Right hindlimb (tissue), 1 donor: Measurements from ENCODE around the gene HLCS.
A peak's percentile ranks its signal among the peaks of the same experiment; 100 is the strongest.
"Not testable (repeated sequence)": the region's sequence is repeated elsewhere in the genome, so short reads cannot be mapped to it uniquely, and the experiment has no call there.

Source experiments
- DNase-seq: peaks from one replicate; pipeline ENCODE4 v3.0.0-alpha.2; 2018

HLCS gene

DNA sequence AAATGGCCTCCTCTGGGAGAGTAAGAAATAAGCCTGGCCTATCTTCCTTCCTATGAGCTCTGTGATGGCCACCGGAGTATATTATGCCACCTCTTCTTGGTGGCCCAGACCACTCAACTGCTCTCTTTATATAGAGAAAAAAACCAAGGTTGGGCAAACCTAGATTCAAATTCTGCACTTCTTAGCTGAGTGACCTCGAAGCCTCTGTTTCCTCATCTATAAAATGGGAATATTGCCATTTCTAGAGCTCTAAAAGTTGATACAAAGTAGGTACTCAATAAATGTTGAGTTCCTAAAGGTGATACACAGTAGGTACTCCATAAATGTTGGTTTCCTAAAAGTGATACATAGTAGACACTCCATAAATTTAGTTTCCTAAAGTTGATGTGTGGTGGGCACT is 120.7 kb downstream of the HLCS start:
- no peak for DNase-seq

DNA sequence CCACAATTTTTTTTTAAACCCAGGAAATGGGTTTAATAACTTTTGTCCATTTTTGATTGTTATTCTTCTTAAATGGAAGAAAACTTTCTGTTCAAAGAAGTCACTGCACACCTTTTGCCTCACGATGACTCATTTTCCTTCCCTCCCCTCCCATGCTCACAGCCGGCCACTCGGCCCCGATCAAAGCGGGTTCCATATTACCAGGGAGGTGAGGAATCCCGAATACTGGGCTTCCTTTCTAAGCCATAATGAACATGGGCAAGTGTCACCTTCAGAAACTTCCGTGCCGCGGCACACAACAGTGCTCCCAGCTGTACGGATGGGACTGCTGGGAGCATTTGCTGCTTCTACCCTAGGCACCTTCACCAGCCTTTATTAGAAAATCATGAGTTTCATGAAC is 121.4 kb downstream of the HLCS start:
- DNase-seq: no peak

DNA sequence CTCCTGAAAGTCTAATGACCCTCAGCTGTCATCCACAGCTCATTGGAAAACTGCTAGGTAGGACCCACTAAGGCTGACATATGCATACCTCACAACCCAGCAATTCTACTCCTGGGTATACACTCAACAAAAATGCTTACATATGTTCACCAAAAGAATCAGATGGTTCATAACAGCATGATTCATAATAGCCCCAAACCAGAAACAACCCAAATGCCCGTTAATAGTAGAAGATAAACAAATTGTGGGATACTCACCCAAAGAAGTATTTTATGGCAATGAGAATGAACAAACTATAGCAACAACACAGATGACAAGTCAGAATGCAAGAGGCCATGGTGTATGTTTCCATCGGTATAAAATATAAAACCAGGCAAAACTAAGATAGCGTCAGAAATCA is 124.6 kb downstream of the HLCS start:
- no peak for DNase-seq

DNA sequence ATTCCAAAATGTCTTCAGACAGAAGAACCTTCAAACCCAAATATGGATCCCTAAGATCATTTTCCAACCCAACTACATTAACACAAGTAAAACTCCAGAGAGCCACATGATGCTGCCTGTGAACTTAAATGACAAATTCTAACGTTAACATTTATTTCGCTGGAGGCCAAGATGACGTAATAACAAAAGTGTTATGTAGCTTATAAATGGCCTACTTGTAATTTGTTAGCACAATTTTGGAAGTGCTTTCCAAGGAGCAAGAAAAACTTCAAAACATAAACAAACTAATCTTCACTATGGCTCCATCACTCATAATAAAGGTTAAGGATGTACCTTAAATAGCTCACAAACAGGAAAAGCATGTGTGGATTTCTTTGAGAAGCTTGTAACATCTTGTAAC is 126.7 kb downstream of the HLCS start:
- no peak for DNase-seq

DNA sequence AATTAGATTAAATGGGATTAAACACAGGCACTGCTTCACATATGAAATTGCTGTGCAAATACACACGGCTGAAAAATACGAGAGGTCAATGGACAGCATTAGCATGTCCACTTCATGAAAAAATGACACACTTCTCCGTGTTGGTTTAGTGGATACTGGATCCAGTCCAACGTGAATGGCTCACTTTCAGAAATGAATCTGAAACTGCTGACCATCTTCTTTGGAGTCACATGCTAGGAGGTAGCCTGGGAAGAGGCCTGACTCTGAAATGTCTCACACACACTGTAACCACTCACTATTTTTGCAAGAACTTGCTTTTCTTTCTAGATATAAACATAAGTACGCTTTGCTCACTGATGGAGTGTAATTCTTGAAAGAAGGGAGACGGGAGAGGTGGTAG is 127.3 kb downstream of the HLCS start:
- DNase-seq: no peak

DNA sequence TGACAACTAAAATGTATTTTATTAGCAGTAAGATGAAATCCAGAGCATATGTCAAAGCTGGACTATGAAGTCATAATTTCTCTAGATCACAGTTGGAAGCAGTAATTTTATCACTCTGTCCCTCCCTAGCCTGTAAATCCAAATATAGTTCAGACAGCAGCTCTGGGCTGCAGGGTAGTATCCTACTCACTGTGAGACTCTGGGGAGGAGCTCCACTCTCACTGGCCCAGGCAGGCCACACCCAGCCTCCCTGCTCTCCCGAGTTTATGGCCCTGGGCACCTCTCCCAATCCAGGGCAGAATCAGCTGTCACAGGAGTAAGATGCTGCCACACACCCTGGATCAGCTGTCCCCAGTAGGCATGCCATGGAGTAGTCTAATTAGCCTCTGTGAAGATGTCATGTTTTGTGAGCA is 131.1 kb downstream of the HLCS start:
- DNase-seq: peak; percentile 79

DNA sequence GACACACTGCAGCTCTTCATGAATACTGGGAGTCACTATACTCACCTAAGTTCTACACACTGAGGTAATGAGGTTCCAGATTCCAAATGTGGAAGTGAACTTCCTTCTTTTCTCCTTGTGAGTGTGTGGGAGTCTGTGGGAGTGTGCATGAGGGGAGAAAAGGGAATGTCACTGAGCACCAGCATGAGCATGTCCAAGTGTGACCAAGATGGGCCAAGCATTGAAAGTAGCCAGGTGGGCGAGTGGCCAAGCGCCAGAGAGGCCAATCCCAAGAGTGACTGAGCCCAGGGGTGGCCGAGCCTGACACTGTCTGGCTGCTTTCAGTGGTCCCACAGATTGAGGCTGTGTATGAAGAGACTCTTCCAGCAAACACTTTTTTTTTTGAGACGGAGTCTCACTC is 132.3 kb downstream of the HLCS start:
- DNase-seq: no peak

DNA sequence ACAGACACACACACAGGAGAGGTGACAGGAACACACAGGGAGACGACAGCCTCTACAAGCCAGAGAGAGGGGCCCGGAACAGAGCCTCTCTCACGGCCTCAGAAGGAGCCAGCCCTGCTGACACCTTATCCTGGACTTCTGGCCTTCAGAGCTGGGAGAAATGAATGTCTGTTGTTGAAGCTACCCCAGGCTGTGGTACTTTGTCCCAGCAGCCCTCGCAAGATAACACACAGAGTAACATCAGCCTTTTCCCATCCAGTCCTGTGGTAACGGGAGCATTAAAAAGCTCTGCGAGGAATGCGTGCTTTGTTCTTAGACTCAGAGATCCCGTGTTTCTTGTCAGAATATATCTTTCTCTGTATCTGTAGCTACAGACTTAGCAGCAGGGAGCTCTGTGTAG is 136.4 kb downstream of the HLCS start:
- DNase-seq: no peak

DNA sequence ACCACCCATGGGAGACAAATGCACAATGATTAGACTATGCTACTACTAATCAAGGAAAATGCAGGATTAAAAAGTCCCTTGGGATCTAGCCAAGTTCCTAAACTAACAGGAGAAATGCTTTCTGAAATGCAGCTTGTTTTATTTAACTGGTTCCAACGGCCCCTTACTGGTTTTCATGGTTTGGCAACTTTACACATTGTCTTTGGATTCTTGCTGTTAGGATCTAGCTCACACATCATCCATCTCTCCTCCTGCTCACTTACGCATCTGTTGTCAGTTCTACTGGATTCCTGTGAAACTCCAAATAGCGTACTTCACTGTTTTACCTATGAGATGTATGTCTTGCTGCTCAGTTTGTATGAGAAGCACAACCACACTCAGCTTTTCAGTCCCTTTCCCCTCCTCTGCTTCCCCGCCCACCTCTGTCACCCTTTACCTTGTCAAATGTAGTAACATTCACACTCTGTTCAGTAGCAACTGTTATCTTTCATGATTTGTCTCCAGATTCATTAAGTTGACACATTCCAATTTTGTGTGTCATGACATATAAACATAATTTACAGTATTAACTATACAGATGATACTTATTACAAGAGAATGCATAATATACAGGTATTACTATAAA is 137.5 kb downstream of the HLCS start:
- no peak for DNase-seq

DNA sequence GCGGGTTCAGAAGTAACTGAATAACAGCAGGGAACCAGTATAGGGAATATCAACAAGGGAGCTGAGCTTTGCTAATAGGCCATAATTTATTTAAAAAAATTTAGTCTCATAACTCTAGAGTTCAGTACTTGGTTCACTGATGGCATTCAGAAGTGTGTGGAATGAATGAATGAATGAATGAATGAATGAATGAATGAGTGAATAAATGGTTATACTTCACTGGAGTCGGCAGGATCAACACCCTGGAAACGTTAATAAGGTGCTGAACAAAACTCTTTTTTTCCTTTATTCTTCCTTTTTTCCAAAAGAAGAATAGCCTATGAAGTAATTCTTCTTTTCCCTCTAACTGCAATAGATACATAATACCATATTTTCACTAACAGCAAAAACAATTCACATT is 138.3 kb downstream of the HLCS start:
- DNase-seq: no peak

DNA sequence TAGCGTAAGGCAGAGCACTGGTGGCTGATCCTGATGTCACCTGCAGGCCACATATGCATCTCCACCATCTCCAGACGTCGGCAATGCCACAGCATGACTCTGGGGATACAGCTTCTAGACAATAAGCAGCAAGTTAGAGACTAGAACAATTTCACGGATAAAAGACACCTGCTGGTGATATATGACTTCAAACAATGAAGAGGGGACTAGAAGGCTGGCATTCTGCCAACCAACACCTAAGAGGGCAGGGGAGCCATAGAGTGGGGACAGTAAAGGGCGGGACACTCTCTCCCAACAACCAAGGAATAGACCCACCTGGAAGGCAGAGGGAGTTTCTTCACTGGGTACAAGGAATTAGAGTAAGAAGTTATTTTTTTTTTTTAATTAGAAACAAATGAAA is 140.8 kb downstream of the HLCS start:
- DNase-seq: no peak

DNA sequence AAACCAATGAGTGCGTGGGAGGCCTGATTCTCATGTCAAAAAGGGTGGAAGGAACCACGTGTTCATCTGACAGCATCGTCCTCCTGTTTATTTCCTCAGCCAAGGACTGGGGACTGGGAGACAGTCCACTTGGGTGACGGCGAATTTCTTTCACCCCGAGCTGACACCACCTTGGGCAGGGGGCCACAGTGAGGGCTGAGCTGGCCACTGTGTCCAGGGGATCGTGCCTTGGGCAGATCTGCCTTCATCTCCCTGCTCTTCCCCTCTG is 145.5 kb downstream of the HLCS start:
- DNase-seq: no peak

DNA sequence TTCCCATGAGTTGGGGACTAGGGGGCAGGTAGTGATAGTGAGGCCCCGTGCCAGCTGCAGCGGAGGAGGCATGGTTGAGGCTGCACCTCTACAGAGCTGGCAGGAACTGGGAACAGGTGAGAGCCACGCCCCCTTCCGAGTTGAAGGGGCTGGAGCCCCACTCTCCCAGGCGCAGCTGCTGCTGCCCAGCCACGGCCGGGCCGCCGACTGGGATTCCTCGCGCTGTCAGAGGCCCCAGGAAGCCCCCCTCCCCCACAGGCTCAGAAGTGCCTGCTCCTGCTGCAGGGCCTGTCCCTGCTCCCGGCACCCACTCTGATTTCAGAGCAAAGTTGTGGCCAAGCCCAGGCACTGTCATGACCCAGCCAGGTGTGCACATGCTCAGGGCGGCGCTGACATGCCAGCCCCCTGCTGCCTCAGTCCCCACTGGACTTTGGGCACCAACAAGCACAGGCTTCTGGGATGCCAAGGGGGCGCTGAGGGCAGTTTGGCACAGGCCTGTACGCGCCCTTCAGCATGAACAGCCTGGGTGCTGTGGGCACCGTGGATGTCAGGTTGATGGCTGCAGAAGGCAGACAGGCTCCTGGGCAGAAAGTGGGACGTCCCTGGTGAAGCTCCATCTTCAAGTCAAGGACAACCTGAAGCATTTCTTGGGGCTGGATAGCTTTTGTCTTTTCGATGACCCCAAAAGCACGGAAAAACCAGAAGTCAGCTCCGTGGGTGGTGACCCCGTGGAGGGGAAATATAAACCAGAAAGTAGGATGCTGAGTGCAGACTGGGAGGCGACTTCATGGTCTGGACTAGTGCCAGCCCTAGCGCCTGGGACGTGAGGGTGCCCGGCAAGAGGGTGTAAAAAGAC is 146.1 kb downstream of the HLCS start:
- peak; percentile 49 for DNase-seq

DNA sequence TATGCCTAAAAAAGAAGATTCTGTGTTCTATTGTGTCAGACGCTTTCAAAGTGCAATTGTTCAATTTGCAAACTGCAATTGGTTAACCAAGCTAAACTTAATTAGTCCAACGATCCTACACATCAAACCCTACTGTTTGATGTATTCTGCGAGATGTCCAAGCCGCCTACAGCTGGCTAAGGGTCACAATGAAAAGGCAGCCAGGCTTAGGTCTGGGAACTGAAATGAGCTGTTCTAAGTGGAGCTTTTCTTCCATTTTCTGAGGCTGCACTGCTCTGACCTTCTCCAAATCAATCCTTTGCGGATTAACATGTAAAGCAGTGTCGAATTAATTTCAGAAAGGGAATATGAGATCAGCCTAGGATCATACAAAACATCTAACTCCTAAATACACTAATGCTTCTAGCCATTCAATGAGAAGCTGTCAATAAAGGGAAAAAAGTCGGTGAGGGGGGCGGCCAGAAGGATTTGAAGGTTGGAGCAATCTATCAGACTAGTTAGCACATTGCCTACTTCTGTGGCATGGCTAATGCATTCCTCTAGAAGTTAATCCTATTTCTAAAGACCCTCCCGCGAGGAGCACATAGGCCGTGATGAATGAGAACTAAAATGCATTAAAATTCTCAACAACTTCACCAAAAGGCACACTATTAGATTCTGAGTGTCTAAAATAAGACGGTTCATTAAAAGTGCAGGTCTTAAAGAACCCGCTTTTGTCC is 148.6 kb downstream of the HLCS start:
- DNase-seq: no peak

DNA sequence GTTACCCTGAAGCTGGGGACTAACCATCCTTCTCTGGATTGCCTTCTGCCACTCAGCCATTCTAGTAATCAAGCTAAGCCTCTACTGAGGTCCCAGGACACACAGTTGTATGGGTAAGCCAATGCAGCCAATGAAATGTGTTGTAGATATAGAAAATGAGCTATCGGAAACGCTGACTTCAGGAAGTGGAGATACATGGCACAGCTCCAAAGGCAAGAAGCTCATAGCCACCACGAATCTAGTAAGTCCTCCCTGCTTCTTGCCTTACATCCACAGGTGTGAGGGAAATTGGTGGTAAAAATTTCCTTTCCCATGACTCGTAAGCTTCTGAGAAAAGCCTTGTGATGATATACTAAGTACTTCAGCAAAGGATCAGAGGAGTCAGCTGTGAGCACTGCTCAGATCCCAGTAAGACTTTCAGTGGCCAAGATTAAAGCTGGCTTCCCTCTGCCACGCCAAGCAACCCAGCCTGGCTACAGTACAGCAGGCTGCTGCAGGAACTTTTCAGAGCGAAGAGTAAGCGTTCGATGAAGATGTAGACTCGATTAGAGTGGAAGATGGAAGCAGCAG is 149.8 kb downstream of the HLCS start:
- DNase-seq: no peak

DNA sequence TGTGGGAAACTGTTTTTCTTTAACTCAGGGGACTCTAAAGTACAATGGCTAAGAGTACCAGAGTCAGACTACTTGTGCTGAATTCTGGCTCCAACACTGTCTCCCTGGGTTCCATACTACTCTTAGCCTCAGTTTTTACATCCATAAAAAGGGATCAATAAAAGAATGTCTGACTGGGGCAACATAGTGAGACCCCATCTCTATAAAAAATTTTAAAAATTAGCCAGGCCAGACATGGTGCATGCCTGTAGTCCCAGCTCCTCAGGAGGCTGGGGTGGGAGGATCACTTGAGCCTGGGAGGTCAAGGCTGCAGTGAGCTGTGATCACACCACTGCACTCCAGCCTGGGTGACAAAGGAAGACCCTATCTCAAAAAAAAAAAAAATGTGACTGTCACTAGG is 150.4 kb downstream of the HLCS start:
- not testable (repeated sequence) for DNase-seq

DNA sequence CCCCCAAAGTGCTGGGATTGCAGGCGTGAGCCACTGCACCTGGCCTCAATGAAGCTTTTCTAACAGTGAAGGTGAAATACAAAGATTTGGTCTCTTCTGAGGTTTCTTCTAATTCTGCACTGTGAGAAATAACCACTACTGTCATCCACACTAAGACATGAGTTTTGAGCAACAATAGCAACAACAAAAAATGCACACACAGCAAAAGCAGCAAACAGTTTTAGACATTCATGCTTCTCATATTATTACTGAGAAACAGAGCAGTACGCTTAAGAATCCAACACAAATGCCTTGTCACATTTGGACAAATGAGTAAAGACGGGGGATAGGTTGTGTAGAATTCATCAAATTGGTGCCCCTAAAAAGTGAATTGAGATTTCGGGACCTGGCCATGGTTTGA is 151.2 kb downstream of the HLCS start:
- DNase-seq: no peak

DNA sequence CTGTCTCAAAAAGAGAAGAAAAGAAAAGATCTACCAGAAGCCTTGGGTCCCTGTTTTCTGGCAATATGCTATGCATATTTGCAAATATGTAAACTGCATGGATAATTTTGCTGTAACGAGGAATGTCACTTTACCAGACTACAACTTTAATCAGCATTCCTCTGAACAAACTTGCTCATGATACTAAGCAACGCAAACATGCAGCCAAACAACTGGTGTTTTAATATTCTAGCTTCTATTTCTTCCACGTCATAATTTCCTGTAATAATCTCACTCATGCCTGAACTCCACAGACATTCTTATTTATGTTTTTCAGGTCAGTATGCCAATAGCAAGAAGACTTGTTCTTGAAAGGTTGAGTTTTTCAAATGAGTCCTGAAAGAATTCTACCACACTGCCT is 153.4 kb downstream of the HLCS start:
- no peak for DNase-seq

DNA sequence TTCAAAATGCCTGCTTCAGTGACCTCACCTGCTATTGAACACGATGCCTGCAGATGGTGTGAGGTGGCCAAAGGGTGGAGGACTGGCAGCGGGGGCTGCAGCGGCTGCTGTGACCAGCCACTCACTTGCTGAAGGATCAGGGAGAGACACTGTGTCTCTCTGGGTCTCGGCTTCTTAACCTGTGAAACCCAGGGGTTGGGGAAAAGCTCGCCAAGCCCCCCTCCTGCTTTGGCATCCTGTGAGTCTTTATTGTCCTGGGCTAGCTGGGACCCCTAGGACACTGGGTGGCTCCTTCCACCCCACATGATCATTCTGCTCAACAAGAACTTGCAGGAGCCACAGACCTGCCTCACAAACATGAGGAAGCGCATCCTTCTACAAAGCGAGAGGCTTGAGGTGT is 154.7 kb downstream of the HLCS start:
- no peak for DNase-seq

DNA sequence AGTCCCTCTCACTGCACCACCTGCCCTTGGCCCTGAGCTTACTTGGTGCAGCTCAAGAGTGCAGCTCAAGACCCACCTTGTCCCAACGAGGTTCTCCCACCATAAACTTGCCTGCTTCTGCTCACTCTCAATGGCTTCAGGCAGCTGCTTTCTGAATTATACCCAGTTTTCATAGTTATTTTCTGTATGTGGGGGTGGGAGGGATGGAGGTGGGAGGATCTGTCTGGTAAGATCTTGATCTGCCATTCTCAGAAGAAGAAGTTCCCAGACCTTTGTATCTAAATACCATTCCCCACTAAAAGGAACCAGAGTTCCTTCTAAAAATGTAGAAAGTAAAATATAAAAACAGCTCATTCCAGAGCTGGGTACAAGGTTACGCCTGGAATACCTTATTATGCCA is 156.0 kb downstream of the HLCS start:
- DNase-seq: no peak

DNA sequence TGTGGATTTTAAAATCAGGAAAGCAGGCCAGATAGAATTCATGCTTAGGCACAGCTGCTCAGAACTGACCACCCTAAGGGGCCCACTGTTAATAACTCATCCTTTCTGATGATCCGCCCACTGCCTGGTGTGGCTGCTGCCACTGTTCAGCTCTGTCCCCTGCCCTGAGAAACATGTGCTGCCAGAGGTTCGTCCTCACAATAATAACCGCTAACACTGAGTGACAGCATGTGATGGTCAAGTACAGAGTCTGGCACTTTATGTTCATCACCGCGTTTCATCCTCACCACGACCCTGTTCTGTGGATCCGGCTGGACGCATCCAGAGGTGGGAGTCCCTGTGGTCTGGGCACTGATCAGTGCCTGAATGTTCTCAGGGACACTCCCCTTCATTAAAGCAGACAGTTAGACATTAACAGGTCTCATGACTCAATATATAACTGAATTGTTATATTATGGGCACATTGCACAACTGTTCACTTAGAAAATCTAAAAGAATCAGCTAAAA is 159.0 kb downstream of the HLCS start:
- no peak for DNase-seq

DNA sequence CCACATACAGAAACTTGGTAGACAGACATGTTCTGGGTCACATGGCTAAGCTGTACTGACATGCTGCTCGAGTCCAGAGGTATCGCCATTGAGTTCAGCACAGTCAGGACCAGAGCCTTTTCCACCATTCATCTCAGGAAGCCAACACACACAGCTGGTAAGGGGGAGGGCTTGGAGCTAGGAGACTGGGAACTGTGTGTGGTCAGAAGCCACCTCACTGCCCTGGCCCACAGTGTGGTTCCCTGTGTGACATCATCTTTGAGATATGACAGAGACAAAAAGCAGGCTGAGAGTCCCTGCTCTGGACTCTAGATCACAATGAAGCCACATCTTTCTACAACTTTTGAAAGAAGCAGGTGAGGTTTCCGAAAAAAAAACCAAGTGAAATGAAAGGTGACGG is 160.4 kb downstream of the HLCS start:
- no peak for DNase-seq

DNA sequence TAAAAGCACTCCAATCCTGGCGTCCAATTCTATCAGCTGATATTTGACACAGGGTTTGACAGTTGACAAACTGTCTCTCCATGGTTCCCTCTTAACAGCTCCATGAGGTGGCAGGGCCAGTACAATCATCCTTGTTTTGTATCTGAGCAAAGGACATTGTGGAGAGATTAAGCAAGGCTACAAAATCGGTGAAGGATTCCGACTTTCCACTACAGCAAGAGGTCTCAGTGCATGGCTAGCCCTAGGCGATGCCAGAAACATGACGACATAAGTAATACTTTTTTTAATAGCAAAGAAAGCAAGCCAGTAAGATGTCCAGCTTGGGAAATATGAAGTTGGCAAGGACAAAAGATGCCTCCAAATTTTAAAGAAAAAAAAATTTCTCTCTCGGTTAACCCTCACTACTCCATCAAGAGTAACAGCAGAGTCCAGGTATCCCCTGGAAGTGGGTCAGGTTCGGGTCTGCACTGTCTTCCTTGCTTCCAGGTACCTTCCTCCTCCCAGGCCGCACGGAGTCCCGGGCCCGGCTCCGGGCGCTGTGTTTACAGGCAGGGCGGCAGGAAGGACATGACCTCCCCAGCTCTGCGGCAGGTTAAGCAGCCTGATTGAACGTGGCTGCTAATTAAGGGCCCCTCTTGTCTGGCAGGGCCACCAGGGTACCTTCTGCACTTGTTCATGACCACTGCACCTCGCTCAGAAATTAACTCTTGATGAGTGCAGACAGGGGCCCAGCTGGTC is 161.4 kb downstream of the HLCS start:
- DNase-seq: peak; percentile 35
